Urothelium cell line (cell line): ENCODE results near the gene TBC1D17.

Experiments
- DNase-seq: peaks from one replicate; pipeline ENCODE4 v3.0.0; 2011; ENCODE audit warnings: low spot score, mixed read lengths
- FAIRE-seq: peaks from 2 replicates; lab custom pipeline; 2011; peaks lifted over from hg19 to GRCh38; lab: Jason Lieb, UNC

Gene TBC1D17

GRCh38 chr19:49890349-49891311 is 13.1 kb downstream of the TBC1D17 start:
- FAIRE-seq, result no peak
- DNase-seq, result no peak

DNA sequence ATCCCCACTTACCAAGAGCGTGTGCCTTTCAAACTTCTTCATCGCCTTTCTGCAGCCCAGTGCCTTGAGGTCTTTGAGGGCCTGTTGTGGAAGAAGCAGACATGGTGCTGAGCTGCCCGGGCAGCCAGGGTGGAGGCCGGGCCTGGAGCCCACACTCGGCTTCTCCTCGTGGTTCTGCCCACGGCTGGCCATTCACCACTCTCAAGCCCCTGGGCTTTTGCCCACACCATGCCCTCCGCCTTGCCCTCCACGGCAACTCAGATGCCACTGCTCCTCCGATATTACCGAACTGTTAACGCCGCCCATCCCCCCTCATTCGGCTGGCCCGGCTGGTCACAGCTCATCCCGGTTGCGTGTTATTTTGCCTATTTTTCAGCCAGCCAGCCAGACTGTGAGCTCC is 13.9 kb downstream of the TBC1D17 start:
- DNase-seq, result no peak
- no peak for FAIRE-seq

GRCh38 chr19:49892716-49893115 is 15.2 kb downstream of the TBC1D17 start:
- DNase-seq (no peak), FAIRE-seq (no peak)

DNA sequence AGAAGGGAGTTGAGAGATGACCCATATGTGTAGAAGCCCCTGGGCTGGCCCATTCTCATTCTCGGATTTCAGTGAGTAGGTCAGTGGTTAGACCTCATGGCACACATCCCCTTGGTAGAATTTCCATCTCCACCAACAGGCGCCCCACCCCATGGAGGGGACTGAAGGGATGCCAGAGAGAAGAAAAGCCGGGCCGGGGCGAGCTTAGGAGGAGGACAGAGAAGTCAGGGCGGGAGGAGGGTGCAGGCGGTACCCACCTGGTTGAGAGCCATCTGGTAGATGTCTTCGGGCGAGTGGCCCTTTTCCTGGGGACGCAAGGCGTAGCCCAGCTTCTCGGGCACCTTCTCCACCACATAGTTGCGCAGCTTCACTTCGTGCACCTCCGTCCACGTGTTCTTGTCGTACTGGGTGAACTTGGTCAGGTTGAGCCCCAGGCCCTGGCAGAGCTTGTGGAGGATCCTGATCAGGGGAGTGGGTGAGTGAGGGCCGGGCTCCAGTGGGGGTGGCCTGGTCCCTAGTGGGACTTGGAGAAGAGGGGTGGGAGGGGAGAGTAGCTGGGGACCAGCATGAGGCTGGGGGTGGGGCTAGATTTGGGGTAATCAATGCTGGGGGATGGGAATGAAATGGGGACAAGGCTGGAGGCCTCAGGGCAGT is 16.6 kb downstream of the TBC1D17 start:
- DNase-seq (no peak), FAIRE-seq (no peak)

GRCh38 chr19:49894879-49895565 is 17.5 kb downstream of the TBC1D17 start:
- DNase-seq (no peak), FAIRE-seq (no peak)

DNA sequence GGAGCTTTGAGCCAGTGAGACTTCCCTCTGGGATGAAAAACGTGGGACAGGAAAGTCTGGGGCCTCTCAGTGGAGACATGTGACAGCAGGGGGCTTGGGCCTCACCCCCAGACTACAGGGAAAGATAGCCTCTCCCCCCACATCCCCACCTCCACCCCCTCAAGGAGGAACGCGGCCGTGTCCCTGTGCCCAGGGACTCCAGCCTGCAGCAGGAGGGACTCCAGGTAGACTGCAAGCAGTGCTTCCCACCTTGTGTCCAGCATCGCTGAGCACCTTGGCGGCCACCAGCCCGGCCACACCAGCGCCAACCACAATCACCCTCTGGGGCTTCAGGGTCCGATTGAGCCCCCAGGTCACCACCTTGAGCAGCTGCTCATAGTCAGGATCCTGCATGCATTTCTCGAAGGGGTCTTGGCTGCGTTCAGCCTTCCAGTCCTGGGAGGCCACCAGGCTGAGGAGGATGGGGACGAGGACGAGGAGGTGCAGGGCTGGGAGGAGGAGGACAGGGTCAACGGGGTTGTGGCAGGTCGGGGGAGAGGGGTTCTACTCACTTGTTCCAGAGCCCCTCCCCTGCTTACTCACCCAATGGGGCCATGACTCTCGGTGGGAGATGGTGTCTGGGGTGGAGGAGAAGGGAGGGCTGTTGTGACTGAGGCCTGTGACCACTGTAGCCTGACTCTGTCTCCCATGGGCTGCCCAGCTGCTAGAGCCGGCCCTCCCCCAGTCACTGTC is 18.2 kb downstream of the TBC1D17 start:
- DNase-seq (no peak), FAIRE-seq (no peak)

DNA sequence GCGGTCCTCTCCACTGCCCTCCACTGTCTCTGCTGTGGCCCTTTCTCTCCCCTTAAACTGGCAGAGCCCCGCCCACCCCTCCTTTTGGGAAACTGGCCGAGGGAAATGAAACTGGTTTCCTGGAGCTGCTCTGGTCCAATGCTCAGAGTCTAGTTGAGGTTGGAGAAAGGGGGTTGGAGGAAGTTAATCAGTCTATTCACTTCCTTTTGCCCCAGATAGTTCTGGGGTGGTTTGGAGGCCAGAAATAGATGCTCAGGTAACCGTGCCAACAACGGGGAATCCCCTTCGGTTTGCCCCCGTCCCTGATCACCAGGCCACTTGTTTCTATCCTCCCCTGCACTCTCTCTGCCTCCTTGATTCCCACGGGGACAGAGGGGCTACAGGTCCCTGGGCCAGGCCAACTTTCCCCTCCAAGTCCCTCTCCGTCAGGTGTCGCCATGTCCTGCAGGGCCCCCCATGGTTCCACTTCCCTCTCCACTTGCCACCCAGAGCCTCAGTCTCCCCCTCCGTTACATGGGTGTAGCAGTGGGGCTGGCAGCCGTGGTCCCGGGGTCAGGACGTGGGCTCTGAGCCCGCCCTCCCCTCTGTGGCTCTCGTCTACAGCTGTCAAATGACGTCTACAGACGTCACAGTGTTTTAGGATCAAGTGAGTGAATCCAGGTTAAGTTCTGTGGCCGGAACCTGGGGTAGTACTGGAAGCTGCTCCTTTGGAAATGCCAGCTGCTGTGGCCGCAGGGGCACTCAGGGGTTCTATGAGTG is 19.5 kb downstream of the TBC1D17 start, which contains the start of gene IL4I1:
IL4I1 (minus strand) TSS at position 25 of the 759 bp plus-strand sequence. CDS start 727 bp downstream, outside the sequence.
- DNase-seq (peak; percentile 36), FAIRE-seq (no peak)

DNA sequence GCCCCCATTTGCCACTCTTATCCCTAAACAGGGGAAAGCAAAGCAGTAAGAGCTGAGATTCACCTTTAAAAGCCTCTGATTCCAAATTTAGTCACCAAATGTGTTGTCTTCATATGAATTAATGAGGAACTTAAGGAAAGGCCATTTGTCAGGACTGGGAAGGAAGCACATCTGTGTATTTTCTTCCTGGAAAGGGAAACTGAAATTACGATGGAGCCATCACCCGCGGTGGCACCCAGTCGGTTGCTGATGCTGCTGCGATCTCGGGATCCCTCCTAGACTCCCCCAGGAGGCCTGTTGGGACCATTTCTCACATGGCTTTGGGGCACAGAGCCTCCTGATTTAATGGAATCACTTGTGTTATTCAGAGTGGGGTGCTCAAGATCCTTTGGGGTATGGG is 26.6 kb downstream of the TBC1D17 start:
- no peak for FAIRE-seq
- no peak for DNase-seq

DNA sequence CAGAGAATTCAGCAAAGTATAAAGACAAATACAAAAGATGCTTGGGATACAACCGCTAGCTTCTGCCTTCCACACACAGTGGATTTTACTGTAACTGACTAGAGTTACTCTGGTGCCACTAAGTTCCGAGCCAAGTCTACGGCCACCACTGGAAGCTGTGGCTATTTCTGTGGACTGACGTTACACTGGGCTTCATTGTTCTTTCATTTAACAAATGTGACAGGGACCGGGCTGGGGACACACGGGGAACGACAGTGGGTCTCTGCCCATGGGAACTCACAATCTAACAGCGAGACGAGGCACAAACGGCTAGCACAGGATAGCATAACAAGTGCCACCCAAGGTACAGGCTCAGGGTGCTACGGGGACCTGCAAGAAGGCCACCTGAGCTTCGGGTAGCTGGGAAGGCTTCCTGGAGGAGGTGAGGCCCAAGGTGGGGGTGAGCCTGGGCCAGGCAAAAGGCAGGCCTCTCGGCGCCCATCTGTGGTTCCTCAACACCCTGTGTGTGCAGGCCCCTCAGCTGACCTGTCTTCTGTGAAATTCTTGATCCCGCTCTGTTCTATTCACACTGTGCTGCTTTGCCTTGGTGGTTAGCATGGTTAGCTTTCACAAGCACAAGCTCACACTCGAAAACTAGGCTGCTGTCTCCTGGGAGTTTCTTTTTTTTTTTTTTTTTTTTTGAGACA is 29.5 kb downstream of the TBC1D17 start:
- DNase-seq (no peak), FAIRE-seq (no peak)

GRCh38 chr19:49907745-49908446 is 30.4 kb downstream of the TBC1D17 start:
- no peak for FAIRE-seq

GRCh38 chr19:49908480-49909420 is 31.2 kb downstream of the TBC1D17 start:
- FAIRE-seq (no peak), DNase-seq (no peak)

More at GRCh38 chr19:49907745-49908446, 30.4 kb downstream of the TBC1D17 start:
- no peak for DNase-seq

GRCh38 chr19:49910179-49910578 is 32.7 kb downstream of the TBC1D17 start:
- no peak for FAIRE-seq
- no peak for DNase-seq

GRCh38 chr19:49911381-49912145 is 34.1 kb downstream of the TBC1D17 start:
- FAIRE-seq, result no peak
- no peak for DNase-seq

- FAIRE-seq (no peak), DNase-seq (no peak)
Observed at GRCh38 chr19:49912965-49913685, 35.6 kb downstream of the TBC1D17 start.

DNA sequence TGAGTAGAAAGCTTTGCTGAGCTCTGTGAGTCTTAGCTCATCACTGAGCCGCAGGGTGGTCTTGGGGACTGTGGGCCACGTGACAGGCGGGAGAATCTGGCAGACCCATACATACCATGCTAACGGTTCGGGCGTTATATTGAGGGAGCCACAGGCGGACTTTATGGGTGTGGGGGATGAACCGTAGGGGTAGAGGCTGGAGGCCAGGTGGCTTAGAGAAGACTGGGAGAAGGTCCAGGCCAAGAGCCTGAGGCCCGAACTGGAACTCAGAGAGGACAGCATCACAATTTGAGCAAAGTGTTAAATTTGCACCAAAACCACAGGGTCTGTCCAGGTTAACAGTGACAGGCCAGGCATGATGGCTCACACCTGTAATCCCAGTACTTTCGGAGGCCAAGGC is 36.2 kb downstream of the TBC1D17 start:
- FAIRE-seq, result no peak
- DNase-seq, result no peak

DNA sequence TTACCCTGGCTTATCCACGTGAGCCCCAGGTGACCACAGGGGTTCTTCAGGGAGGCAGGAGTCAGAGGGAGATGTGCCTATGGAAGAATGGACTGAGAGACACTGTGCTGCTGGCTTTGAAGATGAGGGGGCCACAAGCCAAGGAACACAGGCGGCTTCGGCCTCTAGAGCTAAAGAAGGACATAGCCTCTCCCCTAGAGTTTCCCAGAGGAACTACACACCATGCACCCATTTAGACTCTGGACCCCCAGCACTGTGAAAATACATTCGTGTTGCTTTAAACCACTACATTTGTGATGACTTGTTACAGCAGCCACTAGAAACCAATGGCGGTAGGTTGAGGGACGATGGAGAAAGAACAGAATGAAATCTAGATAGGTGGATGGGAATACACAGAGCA is 37.8 kb downstream of the TBC1D17 start:
- no peak for FAIRE-seq
- no peak for DNase-seq
